Naive thymus-derived CD4-positive, alpha-beta T cell (primary cell): ENCODE measurements around the gene AEBP1. TPM values are rescaled to one million over a fixed set of nuclear protein-coding genes. Genes with fewer than 3 reads are reported as not detected.

Source experiments
- ATAC-seq: fragments of 150-1000 bp; cut with Tn5 transposase; 2 replicates; pipeline ENCODE4 v1.10.0; 2021; ENCODE audit warnings: mild to moderate bottlenecking, moderate library complexity
- CTCF ChIA-PET: fragments of 350-600 bp; sonication (Branson Sonifier 250); formaldehyde crosslinking; loops from one replicate; lab custom pipeline; 2021; ENCODE audit warnings: antibody characterized with exemption; lab: Charles Lee
- POLR2A ChIA-PET: fragments of 350-600 bp; sonication (Branson Sonifier 250); formaldehyde crosslinking; loops from one replicate; lab custom pipeline; 2021; ENCODE audit warnings: antibody characterized with exemption, inconsistent platforms; lab: Charles Lee
- DNase-seq, 9 donors: peaks; one replicate each; pipeline versions ENCODE4 v3.0.0 to v3.0.0-alpha.2; 2020 to 2022; ENCODE audit warnings: mixed read lengths in 1 of 9
- H3K27ac ChIP-seq: one replicate; pipeline ENCODE4 v1.7.0; 2013; ENCODE audit warnings: mild to moderate bottlenecking, low read depth, low read length, moderate library complexity
- H3K27me3 ChIP-seq, 2 donors: one replicate each; pipeline ENCODE4 v1.7.0; 2013; ENCODE audit warnings: low read length in 2 of 2, mild to moderate bottlenecking in 2 of 2, moderate library complexity in 2 of 2; ENCODE audit not compliant: control insufficient read depth in 2 of 2, insufficient read depth in 2 of 2
- H3K36me3 ChIP-seq, 3 experiments: 1 replicate in 2 of 3; 2 replicates in 1 of 3; pipeline ENCODE4 v1.7.0; 2013; ENCODE audit warnings: low read length in 3 of 3, mild to moderate bottlenecking in 3 of 3, moderate library complexity in 1 of 3; ENCODE audit not compliant: insufficient read depth in 3 of 3, control insufficient read depth in 2 of 3
- H3K4me1 ChIP-seq, 2 donors: one replicate each; pipeline ENCODE4 v1.7.0; 2013; ENCODE audit warnings: low read length in 2 of 2, mild to moderate bottlenecking in 2 of 2, moderate library complexity in 1 of 2; ENCODE audit not compliant: control insufficient read depth in 2 of 2, insufficient read depth in 2 of 2
- H3K4me3 ChIP-seq: 2 replicates; pipeline ENCODE4 v1.7.0; 2013; ENCODE audit warnings: mild to moderate bottlenecking, low read length
- H3K9me3 ChIP-seq, 3 experiments: 1 replicate in 2 of 3; 2 replicates in 1 of 3; pipeline ENCODE4 v1.7.0; 2013; ENCODE audit warnings: low read length in 3 of 3; ENCODE audit not compliant: control insufficient read depth in 2 of 3
- H3K27ac Mint-ChIP-seq, 9 donors: one replicate each; pipeline ENCODE4 v1.8.0; 2020 to 2022; ENCODE audit warnings: mixed read lengths in 9 of 9, mild to moderate bottlenecking in 8 of 9, moderate library complexity in 5 of 9, inconsistent platforms in 2 of 9
- H3K27me3 Mint-ChIP-seq, 5 donors: one replicate each; pipeline ENCODE4 v1.8.0; 2021 to 2022; ENCODE audit warnings: mixed read lengths in 5 of 5, mild to moderate bottlenecking in 1 of 5
- H3K36me3 Mint-ChIP-seq, 5 donors: one replicate each; pipeline ENCODE4 v1.8.0; 2020 to 2022; ENCODE audit warnings: mixed read lengths in 5 of 5, mild to moderate bottlenecking in 3 of 5, inconsistent platforms in 1 of 5
- H3K4me1 Mint-ChIP-seq, 7 donors: one replicate each; pipeline ENCODE4 v1.8.0; 2020 to 2022; ENCODE audit warnings: mixed read lengths in 7 of 7, mild to moderate bottlenecking in 3 of 7, inconsistent platforms in 1 of 7
- H3K4me3 Mint-ChIP-seq, 10 donors: one replicate each; pipeline ENCODE4 v1.8.0; 2020 to 2022; ENCODE audit warnings: mild to moderate bottlenecking in 10 of 10, mixed read lengths in 10 of 10, moderate library complexity in 6 of 10, inconsistent platforms in 2 of 10
- H3K9me3 Mint-ChIP-seq, 11 donors: one replicate each; pipeline ENCODE4 v1.8.0; 2020 to 2022; ENCODE audit warnings: mixed read lengths in 11 of 11, mild to moderate bottlenecking in 4 of 11, inconsistent platforms in 1 of 11, moderate library complexity in 1 of 11
- intact Hi-C, 2 donors: fragments of 100-400 bp; cut with micrococcal nuclease; formaldehyde crosslinking; loops; one replicate each; pipeline ENCODE4 v1.15.1; 2023
- polyA plus RNA-seq, 2 donors: library from polyadenylated mRNA; unstranded; fragments of 300-500 nt; fragmentation: Illumina TruSeq; gene quantifications; one replicate each; pipeline ENCODE4 v1.2.3, GENCODE V29; 2021
- total RNA-seq, 6 experiments: library from RNA in 5 of 6; stranded (reverse) in 5 of 6; gene quantifications; 1 replicate in 5 of 6; 2 replicates in 1 of 6; pipeline ENCODE4 v1.2.3 and lab custom pipeline; 2021 to 2026

The AEBP1 gene
- total and polyA plus RNA-seq, 7 experiments from 2014 or later = 3.0 to 33.1 (median 13.5) TPM

DNA sequence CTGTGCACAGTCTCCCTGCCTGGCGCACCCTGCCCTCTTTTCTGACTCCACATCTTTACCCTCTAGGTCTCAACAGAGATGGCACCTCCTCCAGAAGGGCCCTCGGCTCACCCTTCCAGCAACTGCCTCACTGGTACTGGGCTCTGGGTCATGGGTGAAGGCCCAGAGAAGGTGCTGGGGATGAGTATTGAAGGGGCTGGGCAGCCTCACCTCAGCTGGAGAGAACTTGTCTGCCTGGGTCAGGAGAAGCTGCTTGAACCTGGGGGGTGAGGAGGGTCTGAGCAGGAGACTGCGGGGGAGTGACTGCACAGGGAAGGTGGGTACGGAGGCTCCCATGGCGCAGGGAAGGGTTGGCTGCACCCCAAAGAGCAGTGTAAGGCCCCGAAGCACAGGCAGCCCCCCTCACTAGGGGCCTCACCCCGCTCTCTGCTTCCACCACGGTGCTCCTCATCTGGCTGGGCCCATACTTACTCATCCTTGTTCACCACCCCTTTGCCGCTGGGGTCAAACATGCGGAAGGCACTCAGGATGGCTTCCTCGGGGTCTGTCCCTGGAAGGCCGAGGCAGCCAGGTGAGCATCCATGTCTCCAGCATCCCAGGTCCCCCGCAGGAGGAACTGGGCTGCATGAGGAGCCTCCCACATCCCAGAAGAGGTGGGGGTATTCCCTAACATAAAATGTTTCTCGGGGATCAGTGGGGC lies 35.3 kb downstream of the AEBP1 start:
- Mint-ChIP-seq H3K9me3 (no peaks in the 10 kb centered on the region), H3K27ac (no peak overlapping the region), H3K36me3 (no peaks in the 10 kb centered on the region), H3K4me1 (no peaks in the 10 kb centered on the region), H3K4me3 (no peak overlapping the region), H3K27me3 (peaks cover 0 to under 1% (median 0%) of the 10 kb centered on the region in 5 donors)
- ATAC-seq (no peak), DNase-seq (no peak)
- no peaks in the 10 kb centered on the region for H3K9me3 ChIP-seq
- intact Hi-C loops = no loop called here
- H3K27me3 ChIP-seq = no peaks in the 10 kb centered on the region
- no peak overlapping the region for H3K4me3 ChIP-seq
- POLR2A ChIA-PET = no interaction called here
- H3K36me3 ChIP-seq = no peaks in the 10 kb centered on the region
- CTCF ChIA-PET = no interaction called here
- H3K27ac ChIP-seq = no peak overlapping the region
- no peaks in the 10 kb centered on the region for H3K4me1 ChIP-seq

DNA sequence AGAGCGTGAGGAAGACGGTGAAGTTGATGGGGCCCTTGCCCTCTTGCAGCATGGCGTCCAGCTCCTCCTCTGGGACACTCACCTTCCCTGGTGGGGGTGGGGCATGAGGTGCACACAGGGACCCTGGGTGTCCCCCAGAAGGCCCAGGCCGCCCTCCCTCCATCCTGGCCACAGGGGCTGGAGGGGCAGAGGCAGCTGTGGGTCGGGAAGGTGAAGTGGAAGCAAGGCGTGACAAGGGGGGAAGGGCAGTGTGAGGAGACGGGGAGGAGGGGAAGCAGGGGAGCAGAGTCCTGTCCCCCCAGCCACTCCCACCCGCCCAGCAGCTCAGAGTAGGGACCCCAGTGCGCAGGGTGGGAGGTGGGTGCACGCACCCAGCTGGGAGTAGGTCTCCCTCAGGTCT lies 36.2 kb downstream of the AEBP1 start:
- Mint-ChIP-seq H3K36me3 (no peaks in the 10 kb centered on the region), H3K27me3 (peaks cover 0 to 4% (median 0%) of the 10 kb centered on the region in 5 donors), H3K4me3 (no peak overlapping the region), H3K27ac (no peak overlapping the region), H3K4me1 (peaks cover 0 to 4% (median 3%) of the 10 kb centered on the region in 7 donors), H3K9me3 (no peaks in the 10 kb centered on the region)
- ATAC-seq (no peak), DNase-seq (no peak)
- Histone ChIP-seq H3K4me1 (no peaks in the 10 kb centered on the region), H3K4me3 (no peak overlapping the region), H3K36me3 (no peaks in the 10 kb centered on the region), H3K9me3 (no peaks in the 10 kb centered on the region), H3K27ac (no peak overlapping the region), H3K27me3 (no peaks in the 10 kb centered on the region)
- POLR2A ChIA-PET = no interaction called here
- CTCF ChIA-PET = no interaction called here
- intact Hi-C loops = no loop called here

- Histone ChIP-seq H3K4me3 (no peak within 1 kb of the TSS), H3K36me3 (no peaks in the 10 kb centered on the region), H3K9me3 (no peaks in the 10 kb centered on the region), H3K27me3 (no peaks in the 10 kb centered on the region), H3K27ac (no peak within 1 kb of the TSS), H3K4me1 (no peaks in the 10 kb centered on the region)
- Mint-ChIP-seq H3K4me1 (peaks cover 0 to 8% (median 7%) of the 10 kb centered on the region in 7 donors), H3K9me3 (no peaks in the 10 kb centered on the region), H3K27ac (no peak within 1 kb of the TSS), H3K27me3 (peaks cover 0 to 6% (median 0%) of the 10 kb centered on the region in 5 donors), H3K36me3 (no peaks in the 10 kb centered on the region), H3K4me3 (no peak within 1 kb of the TSS)
- POLR2A ChIA-PET = no interaction called here
- intact Hi-C loops = no loop called here
- DNase-seq (no peak), ATAC-seq (no peak)
- CTCF ChIA-PET = no interaction called here
Measured at GRCh38 chr7:44141221-44141850, 37.2 kb downstream of the AEBP1 start, which contains the start of gene MYL7. MYL7 (minus strand) TSS chr7:44141332; CDS start chr7:44141305, 27 bp downstream.

DNA sequence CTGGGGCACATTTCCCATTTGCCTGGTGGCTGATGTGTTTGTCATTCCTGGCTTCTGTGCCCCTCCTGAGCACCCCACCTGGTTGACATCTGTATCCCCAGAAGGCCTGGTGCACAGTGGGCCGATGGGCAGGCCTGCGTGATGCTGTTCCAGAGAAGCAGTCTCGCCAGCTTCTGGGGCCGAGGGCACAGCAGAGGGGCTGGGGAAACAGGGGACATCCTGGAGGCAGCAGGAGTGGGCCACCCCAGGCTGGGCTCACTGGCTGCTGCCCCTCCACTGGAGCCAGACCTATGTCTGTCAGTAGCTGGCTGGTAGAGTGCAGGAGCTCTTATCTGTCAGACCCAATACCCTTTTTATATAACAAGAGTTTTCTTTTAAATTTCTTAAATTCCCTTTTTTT lies 37.9 kb downstream of the AEBP1 start:
- Mint-ChIP-seq H3K9me3 (no peaks in the 10 kb centered on the region), H3K27ac (no peak overlapping the region), H3K4me1 (peaks cover 0 to 10% (median 7%) of the 10 kb centered on the region in 7 donors), H3K36me3 (no peaks in the 10 kb centered on the region), H3K27me3 (peaks cover 0 to 6% (median 0%) of the 10 kb centered on the region in 5 donors), H3K4me3 (no peak overlapping the region)
- POLR2A ChIA-PET = interaction anchor here (0.6 kb wide), 1 partner anchor 109 kb away, joined by 4 read pairs; no protein-coding TSS in a partner anchor
- no peaks in the 10 kb centered on the region for H3K36me3 ChIP-seq
- ATAC-seq (no peak), DNase-seq (no peak)
- no peak overlapping the region for H3K4me3 ChIP-seq
- CTCF ChIA-PET = interaction anchor here (0.6 kb wide), 1 partner anchor 122 kb away, joined by 3 read pairs; no protein-coding TSS in a partner anchor
- no peaks in the 10 kb centered on the region for H3K9me3 ChIP-seq
- no peaks in the 10 kb centered on the region for H3K4me1 ChIP-seq
- no peak overlapping the region for H3K27ac ChIP-seq
- no peaks in the 10 kb centered on the region for H3K27me3 ChIP-seq
- intact Hi-C loops = no loop called here

DNA sequence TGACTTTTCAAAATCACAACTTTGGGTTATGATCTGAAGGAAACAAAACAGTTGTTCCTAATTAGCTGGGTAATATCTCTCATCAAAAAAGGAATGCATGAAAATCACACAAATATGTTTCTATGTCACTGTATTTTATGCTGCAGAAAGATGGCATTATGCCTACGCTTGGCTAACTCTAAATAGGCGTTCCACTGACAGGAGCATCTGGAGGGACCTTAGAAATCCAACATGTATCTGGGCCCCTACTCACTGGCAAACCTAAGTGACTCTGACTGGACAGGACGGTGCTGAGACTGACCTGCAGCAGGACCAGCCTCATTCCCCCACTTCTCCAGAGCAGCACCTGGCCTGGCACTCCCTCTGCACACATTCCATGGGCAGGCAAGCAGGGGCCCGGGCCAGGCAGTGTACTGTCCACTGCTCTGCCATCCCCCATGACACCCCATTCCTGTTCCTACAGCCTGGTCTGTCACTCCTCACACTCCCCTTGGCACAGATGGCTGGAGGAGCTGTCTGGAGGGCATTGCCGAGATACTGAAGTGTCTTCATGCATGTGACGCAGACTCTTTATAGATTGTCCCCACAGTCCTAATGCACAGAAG lies 39.6 kb downstream of the AEBP1 start:
- ChIA-PET CTCF (interaction anchor here (0.7 kb wide), 1 partner anchor 339 kb away, joined by 3 read pairs; no protein-coding TSS in a partner anchor), POLR2A (no interaction called here)
- DNase-seq = no peak
- no peak for ATAC-seq
- Mint-ChIP-seq H3K4me3 (peak overlapping the region in 3 of 10 donors; percentile 15 to 21 (median 20)), H3K4me1 (peaks cover 0 to 10% (median 7%) of the 10 kb centered on the region in 7 donors), H3K27me3 (peaks cover 0 to 7% (median 0%) of the 10 kb centered on the region in 5 donors), H3K36me3 (no peaks in the 10 kb centered on the region), H3K9me3 (no peaks in the 10 kb centered on the region), H3K27ac (peak overlapping the region in 1 of 9 donors; percentile 65)
- Histone ChIP-seq H3K4me3 (no peak overlapping the region), H3K27me3 (no peaks in the 10 kb centered on the region), H3K9me3 (no peaks in the 10 kb centered on the region), H3K27ac (no peak overlapping the region), H3K36me3 (no peaks in the 10 kb centered on the region), H3K4me1 (no peaks in the 10 kb centered on the region)
- intact Hi-C loops = no loop called here

- no peak for DNase-seq
- intact Hi-C loops = no loop called here
Measured at GRCh38 chr7:44144426-44144967, 40.4 kb downstream of the AEBP1 start.

More at GRCh38 chr7:44144426-44144967, 40.4 kb downstream of the AEBP1 start:
- H3K27ac Mint-ChIP-seq = no peak overlapping the region
- POLR2A ChIA-PET = no interaction called here
- no peaks in the 10 kb centered on the region for H3K36me3 ChIP-seq
- no peak overlapping the region for H3K27ac ChIP-seq
- no peaks in the 10 kb centered on the region for H3K36me3 Mint-ChIP-seq
- CTCF ChIA-PET = interaction anchor here (0.7 kb wide), 1 partner anchor 339 kb away, joined by 3 read pairs; no protein-coding TSS in a partner anchor
- no peaks in the 10 kb centered on the region for H3K9me3 ChIP-seq
- peaks cover 0 to 9% (median 0%) of the 10 kb centered on the region in 5 donors for H3K27me3 Mint-ChIP-seq
- H3K4me1 Mint-ChIP-seq = peaks cover 0 to 11% (median 7%) of the 10 kb centered on the region in 7 donors
- no peaks in the 10 kb centered on the region for H3K9me3 Mint-ChIP-seq
- peak overlapping the region in 2 of 10 donors; percentile 5 to 81 for H3K4me3 Mint-ChIP-seq
- H3K27me3 ChIP-seq = no peaks in the 10 kb centered on the region
- H3K4me3 ChIP-seq = no peak overlapping the region
- H3K4me1 ChIP-seq = no peaks in the 10 kb centered on the region
- no peak for ATAC-seq
